H1 (cell line): ENCODE measurements around the gene GRID2. TPM values are rescaled to one million over a fixed set of nuclear protein-coding genes. Genes with fewer than 3 reads are reported as not detected.

Experiments used
- CTCF ChIA-PET: fragments of 300-600 bp; sonication (Branson Sonifier 250); formaldehyde crosslinking; loops from one replicate; lab custom pipeline; 2021; ENCODE audit not compliant: partially characterized antibody; lab: Charles Lee
- POLR2A ChIA-PET: fragments of 300-600 bp; sonication (Branson Sonifier 250); formaldehyde crosslinking; loops from one replicate; lab custom pipeline; 2021; ENCODE audit warnings: inconsistent platforms; ENCODE audit not compliant: partially characterized antibody; lab: Charles Lee
- DNase-seq, 2 experiments: peaks; one replicate each; pipeline versions ENCODE4 v3.0.0 to v3.0.0-alpha.2; 2010 to 2022; ENCODE audit warnings: low spot score in 2 of 2, low read depth in 1 of 2, mixed read lengths in 1 of 2
- FAIRE-seq: peaks from 2 replicates; lab custom pipeline; 2011; peaks lifted over from hg19 to GRCh38; lab: Jason Lieb, UNC
- H2AFZ ChIP-seq: 2 replicates; pipeline ENCODE4 v1.8.1; 2012; ENCODE audit warnings: low read length, inconsistent platforms
- H2AK5ac ChIP-seq: 2 replicates; pipeline ENCODE4 v1.6.1; 2013; ENCODE audit warnings: low read depth, low read length
- H2BK120ac ChIP-seq: replicated peaks from 2 replicates; pipeline ENCODE3; 2013; ENCODE audit warnings: low read depth, low read length, inconsistent platforms
- H2BK12ac ChIP-seq: 2 replicates; pipeline ENCODE4 v1.6.1; 2013; ENCODE audit warnings: low read depth, low read length
- H2BK15ac ChIP-seq: 2 replicates; pipeline ENCODE4 v1.6.1; 2013; ENCODE audit warnings: low read length
- H2BK20ac ChIP-seq: 2 replicates; pipeline ENCODE4 v1.6.1; 2013; ENCODE audit warnings: low read length
- H2BK5ac ChIP-seq: 2 replicates; pipeline ENCODE4 v1.6.1; 2013; ENCODE audit warnings: low read depth, low read length
- H3K14ac ChIP-seq: 2 replicates; pipeline ENCODE4 v1.6.1; 2013; ENCODE audit warnings: inconsistent platforms; ENCODE audit not compliant: insufficient read length
- H3K18ac ChIP-seq: 2 replicates; pipeline ENCODE4 v1.6.1; 2013; ENCODE audit warnings: low read length; ENCODE audit errors: extremely low read depth
- H3K23ac ChIP-seq: 2 replicates; pipeline ENCODE4 v1.6.1; 2013; ENCODE audit warnings: inconsistent platforms; ENCODE audit not compliant: insufficient read length
- H3K23me2 ChIP-seq: 2 replicates; pipeline ENCODE4 v1.6.1; 2013; ENCODE audit warnings: low read depth, low read length
- H3K27ac ChIP-seq: 2 replicates; pipeline ENCODE4 v1.6.1; 2011; ENCODE audit warnings: low read depth, low read length, inconsistent platforms
- H3K27me3 ChIP-seq, 4 experiments: replicated peaks in 1 of 4; 1 replicate in 1 of 4; 2 replicates in 3 of 4; pipeline versions ENCODE4 v1.6.1 to v1.8.1; 2011 to 2013; ENCODE audit warnings: low read length in 3 of 4, mild to moderate bottlenecking in 3 of 4, inconsistent platforms in 2 of 4, mixed read lengths in 2 of 4, moderate library complexity in 1 of 4; ENCODE audit not compliant: control insufficient read depth in 3 of 4, insufficient read depth in 3 of 4; ENCODE audit errors: extremely low read depth in 1 of 4
- H3K36me3 ChIP-seq, 4 experiments: 2 replicates each; pipeline versions ENCODE4 v1.6.1 to v1.8.1; 2011 to 2013; ENCODE audit warnings: mild to moderate bottlenecking in 4 of 4, low read length in 3 of 4, moderate library complexity in 2 of 4, control low read depth in 1 of 4, inconsistent platforms in 1 of 4; ENCODE audit not compliant: insufficient read depth in 4 of 4, control insufficient read depth in 2 of 4
- H3K4ac ChIP-seq: replicated peaks from 2 replicates; pipeline ENCODE3; 2013; ENCODE audit warnings: low read length, low read depth, mixed read lengths, inconsistent platforms; ENCODE audit not compliant: insufficient read length
- H3K4me1 ChIP-seq, 4 experiments: replicated peaks in 1 of 4; 1 replicate in 1 of 4; 2 replicates in 3 of 4; pipeline versions ENCODE4 v1.6.1 to v1.8.1; 2011 to 2013; ENCODE audit warnings: low read length in 3 of 4, inconsistent platforms in 2 of 4, mixed read lengths in 1 of 4; ENCODE audit not compliant: insufficient read depth in 4 of 4, control insufficient read depth in 3 of 4
- H3K4me2 ChIP-seq, 2 experiments: 2 replicates each; pipeline versions ENCODE4 v1.6.1 to v1.8.1; 2011 to 2013; ENCODE audit warnings: low read depth in 2 of 2, low read length in 2 of 2, control low read depth in 1 of 2, inconsistent platforms in 1 of 2, mild to moderate bottlenecking in 1 of 2; ENCODE audit not compliant: insufficient read depth in 1 of 2
- H3K4me3 ChIP-seq, 4 experiments: fragments of 200-600, 300-600 bp in 1 of 4; sonication (generic), shearing (Covaris generic), sonication (Bioruptor Twin) in 1 of 4; 2 replicates each; pipeline versions ENCODE4 v1.5.1 to v1.8.1; 2011 to 2016; ENCODE audit warnings: low read length in 4 of 4, low read depth in 3 of 4, control low read depth in 2 of 4, inconsistent platforms in 2 of 4, mild to moderate bottlenecking in 2 of 4, mixed read lengths in 1 of 4, moderate library complexity in 1 of 4; ENCODE audit not compliant: insufficient read depth in 2 of 4; ENCODE audit errors: extremely low read depth in 1 of 4
- H3K56ac ChIP-seq: replicated peaks from 2 replicates; pipeline ENCODE3; 2013; ENCODE audit warnings: low read depth, mild to moderate bottlenecking, mixed read lengths, low read length, inconsistent platforms; ENCODE audit not compliant: insufficient read length
- H3K79me1 ChIP-seq: 2 replicates; pipeline ENCODE4 v1.6.1; 2013; ENCODE audit warnings: low read depth, low read length, control low read depth
- H3K79me2 ChIP-seq, 2 experiments: 2 replicates each; pipeline versions ENCODE4 v1.6.1 to v1.8.1; 2012 to 2013; ENCODE audit warnings: low read length in 2 of 2, mild to moderate bottlenecking in 2 of 2, inconsistent platforms in 1 of 2; ENCODE audit not compliant: insufficient read depth in 2 of 2, control insufficient read depth in 1 of 2
- H3K9ac ChIP-seq, 4 experiments: replicated peaks in 1 of 4; 1 replicate in 1 of 4; 2 replicates in 3 of 4; pipeline versions ENCODE4 v1.6.1 to v1.8.1; 2011 to 2013; ENCODE audit warnings: low read depth in 3 of 4, low read length in 3 of 4, control low read depth in 2 of 4, mild to moderate bottlenecking in 2 of 4, moderate library complexity in 2 of 4, inconsistent platforms in 1 of 4; ENCODE audit errors: extremely low read depth in 1 of 4
- H3K9me3 ChIP-seq, 2 experiments: 2 replicates each; pipeline versions ENCODE4 v1.6.1 to v1.8.1; 2012 to 2013; ENCODE audit warnings: mild to moderate bottlenecking in 2 of 2, moderate library complexity in 2 of 2, control low read depth in 1 of 2, inconsistent platforms in 1 of 2, low read depth in 1 of 2, low read length in 1 of 2, mixed read lengths in 1 of 2; ENCODE audit not compliant: insufficient read depth in 2 of 2
- H4K20me1 ChIP-seq, 2 experiments: replicated peaks in 1 of 2; 2 replicates each; pipeline versions ENCODE3 to v1.8.1; 2011 to 2013; ENCODE audit warnings: inconsistent platforms in 2 of 2, low read length in 2 of 2, mild to moderate bottlenecking in 1 of 2; ENCODE audit not compliant: insufficient read depth in 2 of 2, control insufficient read depth in 1 of 2
- H4K5ac ChIP-seq: 2 replicates; pipeline ENCODE4 v1.6.1; 2013; ENCODE audit warnings: low read length, low read depth, mixed read lengths, inconsistent platforms; ENCODE audit not compliant: insufficient read length
- H4K8ac ChIP-seq: 2 replicates; pipeline ENCODE4 v1.8.0; 2013; ENCODE audit warnings: mild to moderate bottlenecking, moderate library complexity, low read length, inconsistent platforms; ENCODE audit not compliant: insufficient read depth; ENCODE audit errors: extremely low read depth
- H4K91ac ChIP-seq: replicated peaks from 2 replicates; pipeline ENCODE3; 2013; ENCODE audit warnings: low read length, mixed read lengths, inconsistent platforms; ENCODE audit not compliant: insufficient read length
- SIX5 ChIP-seq: IDR thresholded peaks from 2 replicates; pipeline ENCODE4 v1.6.1; 2011; ENCODE audit warnings: mild to moderate bottlenecking, low read depth, low read length
- SRF ChIP-seq: IDR thresholded peaks from 2 replicates; pipeline ENCODE4 v1.6.1; 2011; ENCODE audit warnings: mild to moderate bottlenecking, low read depth, low read length, moderate library complexity
- SUZ12 ChIP-seq: fragments of 200-600 bp; sonication (generic); IDR thresholded peaks from 2 replicates; pipeline ENCODE4 v1.6.1; 2012; ENCODE audit warnings: mild to moderate bottlenecking, inconsistent platforms, low read length, moderate library complexity, mixed read lengths
- ZNF274 ChIP-seq: IDR thresholded peaks from 2 replicates; pipeline ENCODE4 v1.7.0; 2012; ENCODE audit warnings: low read length, borderline replicate concordance; ENCODE audit errors: extremely low read depth
- WGBS, 2 experiments: shearing (Covaris generic) in 1 of 2; methylation state at CpG; one replicate each; pipeline versions ENCODE4 v1.1.6 to v1.1.7; 2013 to 2015; ENCODE audit warnings: low lambda C conversion rate in 2 of 2, mixed read lengths in 2 of 2, inconsistent platforms in 1 of 2, low coverage in 1 of 2, missing lambda C conversion rate in 1 of 2; ENCODE audit not compliant: insufficient replicate concordance in 2 of 2, insufficient coverage in 1 of 2, insufficient read length in 1 of 2; ENCODE audit errors: extremely low coverage in 1 of 2, missing lambda C conversion rate in 1 of 2; 5-methylcytosine and 5-hydroxymethylcytosine counted together
- polyA plus RNA-seq, 7 experiments: library from polyadenylated mRNA; depleted of rRNA in 3 of 7; stranded (reverse) in 5 of 7; unstranded in 2 of 7; fragments of >200 nt in 5 of 7; fragments of 200-250 nt in 2 of 7; gene quantifications; 1 replicate in 5 of 7; 2 replicates in 1 of 7; 4 replicates in 1 of 7; pipeline versions ENCODE4 v1.2.1 to v1.2.3, GENCODE V29; 2011 to 2013; ENCODE audit warnings: missing spikeins in 2 of 7, mixed read lengths in 2 of 7
- total RNA-seq: library from RNA; stranded (reverse); fragmentation: NEBNext Ultra II Directional; extraction: Animal tissue kit (Norgen Biotek cat#: 25700); gene quantifications from 2 replicates; pipeline ENCODE4 v1.2.1, GENCODE V29; 2021

GRID2 gene
- total and polyA plus RNA-seq, 2 of the 8 experiments (the other 6 are each of a cell fraction or from before 2014, with no cell fraction given): 31.1 to 81.9 TPM

DNA sequence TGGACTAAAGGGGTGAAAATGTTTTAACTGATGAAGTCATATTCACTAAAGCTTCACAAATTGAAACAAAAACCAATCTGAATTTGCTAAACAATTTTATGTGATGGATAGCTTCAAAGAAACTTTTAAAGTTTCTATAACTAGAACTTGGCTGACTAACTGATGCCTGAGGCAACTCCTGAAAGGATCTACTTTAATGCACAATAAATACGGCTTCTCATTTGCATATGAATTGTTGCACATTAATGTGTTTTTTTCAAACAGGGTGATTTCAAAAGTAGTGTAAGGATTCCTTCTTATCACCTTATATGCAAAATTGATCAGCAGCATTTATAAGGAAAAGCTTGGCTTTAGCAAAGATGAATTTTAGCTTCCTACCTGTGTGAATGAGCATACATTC is 1466.4 kb downstream of the GRID2 start:
- DNase-seq (no peak), FAIRE-seq (no peak)
- Histone ChIP-seq H3K9ac (no peak overlapping the region), H3K56ac (no peak overlapping the region), H3K79me2 (no peaks in the 10 kb centered on the region), H3K23ac (no peak overlapping the region), H4K91ac (no peak overlapping the region), H2BK15ac (no peak overlapping the region), H4K20me1 (no peaks in the 10 kb centered on the region), H2BK20ac (no peak overlapping the region), H3K4me1 (no peaks in the 10 kb centered on the region), H4K5ac (no peak overlapping the region), H3K27ac (no peak overlapping the region), H3K27me3 (no peaks in the 10 kb centered on the region), H3K4me3 (no peak overlapping the region), H2AFZ (no peak overlapping the region), H3K4ac (no peak overlapping the region), H3K23me2 (no peaks in the 10 kb centered on the region), H2AK5ac (no peak overlapping the region), H3K9me3 (no peaks in the 10 kb centered on the region), H4K8ac (no peak overlapping the region), H2BK5ac (no peak overlapping the region), H3K4me2 (no peak overlapping the region), H3K36me3 (peaks cover 0 to 2% (median 0%) of the 10 kb centered on the region in 4 experiments; a peak in 2 of 8 replicates), H3K14ac (no peak overlapping the region), H2BK12ac (no peak overlapping the region), H2BK120ac (no peak overlapping the region), H3K18ac (no peak overlapping the region), H3K79me1 (no peaks in the 10 kb centered on the region; the same call in 1 of the 2 replicates)
- POLR2A ChIA-PET: no interaction called here
- TF ChIP-seq SRF (no peak), SUZ12 (no peak), ZNF274 (no peak), SIX5 (no peak)
- CTCF ChIA-PET: interaction anchor here (1.5 to 2.3 kb wide), 3 partner anchors 9 to 60 kb away, joined by 3 to 9 read pairs (median 3); no protein-coding TSS in a partner anchor
- WGBS, 2 experiments: 78% methylated on average over 1 of the region's 1 CpG; no CpG with 5 or more reads in 1 of the 2 experiments
